ENCODE measurements around the gene TAMM41. TPM values are rescaled to one million over a fixed set of nuclear protein-coding genes. Genes with fewer than 3 reads are reported as not detected.

The TAMM41 gene
- total RNA-seq, 1 experiment from 2014 or later: 25.3 TPM

GRCh38 chr3:11835028-11835639 is 11.6 kb downstream of the TAMM41 start:
- Histone ChIP-seq H3K4me1 (ENCODE audit: insufficient read depth, low read length, poor library complexity, severe bottlenecking) (no peaks in the 10 kb centered on the region), H3K36me3 (ENCODE audit: insufficient read depth, low read length, poor library complexity, severe bottlenecking) (peaks cover 43% of the 10 kb centered on the region), H3K27ac (ENCODE audit: low read depth, low read length, poor library complexity, severe bottlenecking) (no peak overlapping the region), H3K27me3 (replicated peaks; ENCODE audit: insufficient read depth, low read depth, low read length, poor library complexity) (no peaks in the 10 kb centered on the region), H3K4me3 (ENCODE audit: low read depth, low read length, poor library complexity, severe bottlenecking) (no peak overlapping the region), H3K9me3 (ENCODE audit: low read depth, low read length, poor library complexity, severe bottlenecking) (no peaks in the 10 kb centered on the region)
- intact Hi-C loops (cut with micrococcal nuclease; ENCODE audit: unreplicated experiment): loop anchor here (10.0 kb wide), 2 partner anchors 180 to 460 kb away; no protein-coding TSS in a partner anchor
- TF ChIP-seq EZH2 (IDR thresholded peaks at IDR 0.05; ENCODE audit: borderline replicate concordance, low read depth, low read length, poor library complexity, severe bottlenecking) (no peak), CTCF (conservative IDR thresholded peaks at IDR 0.05; ENCODE audit: low read depth, low read length) (peak; percentile 64)
- peak; percentile 49 for DNase-seq (ENCODE audit: low spot score)
- ChIA-PET POLR2A (ENCODE audit: low non-redundant PET) (no interaction called here), CTCF (no interaction called here)
- BruUV-seq (replicated peaks): no TSS peak

- ChIA-PET POLR2A (ENCODE audit: low non-redundant PET) (interaction anchor here (0.6 kb wide), 1 partner anchor 461 kb away, joined by 4 read pairs; no protein-coding TSS in a partner anchor), CTCF (no interaction called here)
- no peak for DNase-seq (ENCODE audit: low spot score)
- no TSS peak for BruUV-seq (replicated peaks)
- no peak for TF ChIP-seq CTCF (conservative IDR thresholded peaks at IDR 0.05; ENCODE audit: low read depth, low read length)
- TF ChIP-seq EZH2 (IDR thresholded peaks at IDR 0.05; ENCODE audit: borderline replicate concordance, low read depth, low read length, poor library complexity, severe bottlenecking): no peak
- no peaks in the 10 kb centered on the region for H3K4me1 ChIP-seq (ENCODE audit: insufficient read depth, low read length, poor library complexity, severe bottlenecking)
- no peak overlapping the region for H3K4me3 ChIP-seq (ENCODE audit: low read depth, low read length, poor library complexity, severe bottlenecking)
- no peaks in the 10 kb centered on the region for H3K27me3 ChIP-seq (replicated peaks; ENCODE audit: insufficient read depth, low read depth, low read length, poor library complexity)
- intact Hi-C loops (cut with micrococcal nuclease; ENCODE audit: unreplicated experiment): loop anchor here (10.0 kb wide), 2 partner anchors 178 to 458 kb away; no protein-coding TSS in a partner anchor
- no peaks in the 10 kb centered on the region for H3K9me3 ChIP-seq (ENCODE audit: low read depth, low read length, poor library complexity, severe bottlenecking)
- H3K36me3 ChIP-seq (ENCODE audit: insufficient read depth, low read length, poor library complexity, severe bottlenecking): peaks cover 40% of the 10 kb centered on the region
- H3K27ac ChIP-seq (ENCODE audit: low read depth, low read length, poor library complexity, severe bottlenecking): no peak overlapping the region
Measured at GRCh38 chr3:11832981-11833905, 13.4 kb downstream of the TAMM41 start.

GRCh38 chr3:11829416-11829815 is 17.3 kb downstream of the TAMM41 start:
- Histone ChIP-seq H3K36me3 (ENCODE audit: insufficient read depth, low read length, poor library complexity, severe bottlenecking) (peaks cover 50% of the 10 kb centered on the region), H3K4me1 (ENCODE audit: insufficient read depth, low read length, poor library complexity, severe bottlenecking) (no peaks in the 10 kb centered on the region), H3K4me3 (ENCODE audit: low read depth, low read length, poor library complexity, severe bottlenecking) (no peak overlapping the region), H3K27me3 (replicated peaks; ENCODE audit: insufficient read depth, low read depth, low read length, poor library complexity) (no peaks in the 10 kb centered on the region), H3K27ac (ENCODE audit: low read depth, low read length, poor library complexity, severe bottlenecking) (no peak overlapping the region), H3K9me3 (ENCODE audit: low read depth, low read length, poor library complexity, severe bottlenecking) (no peaks in the 10 kb centered on the region)
- no TSS peak for BruUV-seq (replicated peaks)
- POLR2A ChIA-PET (ENCODE audit: low non-redundant PET): no interaction called here
- DNase-seq (ENCODE audit: low spot score): no peak
- CTCF ChIA-PET: no interaction called here
- TF ChIP-seq EZH2 (IDR thresholded peaks at IDR 0.05; ENCODE audit: borderline replicate concordance, low read depth, low read length, poor library complexity, severe bottlenecking) (no peak), CTCF (conservative IDR thresholded peaks at IDR 0.05; ENCODE audit: low read depth, low read length) (no peak)
- intact Hi-C loops (cut with micrococcal nuclease; ENCODE audit: unreplicated experiment): no loop called here

All from A673 (cell line).